ENCODE results near the gene H6PD. TPM values are rescaled to one million over a fixed set of nuclear protein-coding genes. Genes with fewer than 3 reads are reported as not detected.

The H6PD gene
- total and polyA plus RNA-seq, 9 of the 15 experiments (the other 6 are each of a cell fraction or from before 2014, with no cell fraction given) = 0.04 to 2.5 (median 0.95) TPM

GRCh38 chr1:9235096-9235459 is 504 bp downstream of the H6PD start:
- intact Hi-C loops (cut with micrococcal nuclease) (no loop called here), in situ Hi-C loops (cut with MboI) (no loop called here)
- peaks cover 6 to 18% of the 10 kb centered on the region in 2 experiments; a peak in 3 of 5 replicates for H3K27me3 ChIP-seq (ENCODE audit: control insufficient read depth in 2 of 2, insufficient read depth in 2 of 2, low read length in 2 of 2)
- ChIA-PET POLR2A (interaction anchor here (0.6 to 3.2 kb wide), 4 partner anchors 9 to 91 kb away, joined by 3 to 13 read pairs (median 4); no protein-coding TSS in a partner anchor), CTCF (ENCODE audit: low intra/inter-chr PET ratio) (no interaction called here)
- H3K4me3 ChIP-seq = peak overlapping the region; percentile 64
- H2AFZ ChIP-seq (ENCODE audit: low read depth, low read length) = peak overlapping the region; percentile 82
- under 1% methylated on average over 26 of the region's 28 CpGs for WGBS (ENCODE audit: insufficient coverage, low coverage, missing lambda C conversion rate)
- peaks cover 12 to 21% of the 10 kb centered on the region in 2 experiments for H3K4me1 ChIP-seq (replicated peaks in 1 of 2; ENCODE audit: control insufficient read depth in 2 of 2, insufficient read depth in 2 of 2, low read length in 2 of 2)
- H3K27ac ChIP-seq (ENCODE audit: extremely low read depth, low read depth, low read length) = peak overlapping the region; percentile 87
- no TSS peak for BruUV-seq (replicated peaks)
- no peak for FAIRE-seq
- peaks cover 3% of the 10 kb centered on the region; the same call in 1 of the 2 replicates for H4K20me1 ChIP-seq (replicated peaks; ENCODE audit: control insufficient read depth, insufficient read depth, low read length)
- no peak for DNase-seq (ENCODE audit: extremely low read depth in 1 of 4, low spot score in 3 of 4)
- H3K9me1 ChIP-seq (ENCODE audit: control insufficient read depth, insufficient read depth, low read length) = no peaks in the 10 kb centered on the region
- peak overlapping the region; percentile 91 to 99 for H3K9ac ChIP-seq (ENCODE audit: insufficient read depth in 1 of 2, low read depth in 2 of 2, low read length in 2 of 2)
- ATAC-seq = no peak
- peak overlapping the region; percentile 91 for H3K4me2 ChIP-seq (ENCODE audit: insufficient read depth, low read length)
- H3K79me2 ChIP-seq (ENCODE audit: control insufficient read depth, insufficient read depth, low read length) = peaks cover 6% of the 10 kb centered on the region; the same call in 1 of the 3 replicates
- H3K9me3 ChIP-seq (replicated peaks; ENCODE audit: control insufficient read depth, insufficient read depth, low read depth, low read length) = no peaks in the 10 kb centered on the region
- no peaks in the 10 kb centered on the region for H3K36me3 ChIP-seq (ENCODE audit: control insufficient read depth, insufficient read depth, low read length)
- no peak; a peak in 1 of 4 replicates for TF ChIP-seq UBTF (IDR thresholded peaks at IDR 0.05; ENCODE audit: borderline replicate concordance in 1 of 2, low read depth in 2 of 2, low read length in 2 of 2)
- no peak for TF ChIP-seq HOMEZ (CRISPR knock-in tag; IDR thresholded peaks at IDR 0.05)
- TF ChIP-seq RB1 (IDR thresholded peaks at IDR 0.05; ENCODE audit: low read depth) = 0 out of 2 replicates have a peak, but pooled peaks have one; percentile 4
- TF ChIP-seq TAF9B (IDR thresholded peaks at IDR 0.05; ENCODE audit: partially characterized antibody) = no peak
- peak; percentile 17; the same call in 1 of the 2 replicates for TF ChIP-seq PHF8 (IDR thresholded peaks at IDR 0.05; ENCODE audit: borderline replicate concordance, low read length)
- TF ChIP-seq GATAD2B (IDR thresholded peaks at IDR 0.05; ENCODE audit: borderline replicate concordance) = 0 out of 2 replicates have a peak, but pooled peaks have one; percentile 12
- TF ChIP-seq NELFE (IDR thresholded peaks at IDR 0.05; ENCODE audit: insufficient read depth, insufficient read length) = no peak
- TF ChIP-seq HOXB6 (CRISPR knock-in tag; IDR thresholded peaks at IDR 0.05; ENCODE audit: borderline replicate concordance) = no peak
- no peak for TF ChIP-seq EHMT2 (IDR thresholded peaks at IDR 0.05)
- 0 out of 2 replicates have a peak, but pooled peaks have one; percentile 1 for TF ChIP-seq ERF (CRISPR knock-in tag; IDR thresholded peaks at IDR 0.05)
- no peak for TF ChIP-seq ARID2 (IDR thresholded peaks at IDR 0.05)
- no peak for TF ChIP-seq RNF2 (IDR thresholded peaks at IDR 0.05)
- TF ChIP-seq AFF4 (CRISPR knock-in tag; IDR thresholded peaks at IDR 0.05) = 0 out of 2 replicates have a peak, but pooled peaks have one; percentile 9
